Right lobe of liver (tissue), 6 donors: ENCODE measurements around the gene MAP7D2. TPM values are rescaled to one million over a fixed set of nuclear protein-coding genes. Genes with fewer than 3 reads are reported as not detected.

Source experiments
- ATAC-seq, 4 donors: fragments of 200-7000 bp; cut with Tn5 transposase; one replicate each; pipeline ENCODE4 v1.9.1; 2020; ENCODE audit warnings: mild to moderate bottlenecking in 4 of 4, moderate library complexity in 4 of 4
- DNase-seq, 3 donors: peaks; one replicate each; pipeline ENCODE4 v3.0.0-alpha.2; 2020
- H3K27ac ChIP-seq, 3 donors: fragments of 200-600 bp; one replicate each; pipeline ENCODE4 v1.8.0; 2022
- H3K27me3 ChIP-seq, 2 donors: fragments of 200-600 bp; one replicate each; pipeline ENCODE4 v1.8.0; 2022
- H3K36me3 ChIP-seq, 4 donors: fragments of 200-600 bp; sonication (generic) in 1 of 4; one replicate each; pipeline versions ENCODE4 v1.5.1 to v1.8.0; 2017 to 2022; ENCODE audit warnings: control low read depth in 1 of 4
- H3K4me1 ChIP-seq, 4 donors: fragments of 200-600 bp; sonication (generic) in 1 of 4; one replicate each; pipeline versions ENCODE4 v1.5.1 to v1.8.0; 2017 to 2022; ENCODE audit warnings: control low read depth in 1 of 4
- H3K4me3 ChIP-seq, 3 donors: fragments of 200-600 bp; one replicate each; pipeline ENCODE4 v1.8.0; 2022
- H3K9me3 ChIP-seq, 4 donors: fragments of 200-600 bp; sonication (generic) in 1 of 4; one replicate each; pipeline versions ENCODE4 v1.5.1 to v1.8.0; 2017 to 2022; ENCODE audit warnings: control low read depth in 1 of 4
- POLR2A ChIP-seq: fragments of 450-650 bp; IDR thresholded peaks from one replicate; pipeline ENCODE4 v1.6.1; 2017; ENCODE audit warnings: antibody characterized with exemption, mild to moderate bottlenecking
- WGBS: methylation state at CpG from one replicate; pipeline ENCODE4 v1.1.6; 2018; ENCODE audit warnings: low coverage, low lambda C conversion rate; ENCODE audit not compliant: insufficient coverage; ENCODE audit errors: missing lambda C conversion rate; 5-methylcytosine and 5-hydroxymethylcytosine counted together
- intact Hi-C, 2 donors: fragments of 100-400 bp; cut with DNase I; formaldehyde crosslinking; loops; one replicate each; pipeline versions ENCODE4 v1.11.2 to v1.14.1; 2022
- total RNA-seq, 6 experiments: library from RNA; depleted of rRNA in 2 of 6; stranded (reverse); fragments of >200 nt in 2 of 6; fragmentation: NEBNext Ultra II Directional in 3 of 6; extraction: Animal tissue kit (Norgen Biotek cat#: 25700) in 3 of 6; gene quantifications; one replicate each; pipeline versions ENCODE4 v1.1.0 to v1.2.4, GENCODE V29; 2016 to 2023
- TF ChIP-seq, protein P1 (sequence below), 4 donors: fragments of 200-600 bp in 3 of 4; fragments of 450-650 bp in 1 of 4; IDR thresholded peaks; one replicate each; pipeline versions ENCODE4 v1.5.1 to v1.8.0; 2016 to 2022; ENCODE audit warnings: antibody characterized with exemption in 4 of 4, mild to moderate bottlenecking in 2 of 4
- donor health status: DM: no; HTN: yes; CAD: no.
- donor health status: DM: no; HTN: no; CAD: no.
- donor health status: DM: no; HTN: no; CAD: no.
- donor health status: DM: no; HTN: yes; CAD: no.
- donor health status: DM: no; HTN: yes; CAD: no.

The MAP7D2 gene
- total RNA-seq, 6 experiments from 2014 or later: 0.11 to 0.49 (median 0.30) TPM; not detected in 2

DNA sequence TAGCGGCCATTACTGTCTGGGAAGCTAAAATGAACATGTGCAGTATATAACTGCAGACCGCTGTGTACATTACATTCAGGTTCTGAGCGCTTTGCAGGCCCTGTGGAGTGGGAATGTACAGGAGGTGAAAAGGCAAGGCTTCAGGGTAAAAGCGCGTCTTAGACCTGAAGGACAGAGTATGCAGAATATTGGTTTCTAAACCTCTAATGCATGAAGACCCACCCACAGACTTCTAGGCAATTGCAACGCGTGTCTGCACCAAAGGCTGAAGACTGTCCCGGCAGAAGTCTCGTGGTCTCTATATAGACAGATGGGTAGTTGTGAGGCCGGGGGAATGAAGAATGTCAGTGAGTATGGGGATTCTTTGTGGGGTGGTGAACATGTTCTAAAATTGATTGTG is 5.4 kb downstream of the MAP7D2 start:
- DNase-seq (no peak), ATAC-seq (no peak)
- WGBS: 82% methylated on average over 10 of the region's 10 CpGs
- Histone ChIP-seq H3K4me3 (no peak overlapping the region), H3K27ac (no peak overlapping the region), H3K4me1 (no peaks in the 10 kb centered on the region), H3K36me3 (no peaks in the 10 kb centered on the region), H3K27me3 (peaks cover 0 to 9% of the 10 kb centered on the region in 2 donors), H3K9me3 (no peaks in the 10 kb centered on the region)
- no peak for TF ChIP-seq POLR2A
- TF ChIP-seq, protein P1, sequence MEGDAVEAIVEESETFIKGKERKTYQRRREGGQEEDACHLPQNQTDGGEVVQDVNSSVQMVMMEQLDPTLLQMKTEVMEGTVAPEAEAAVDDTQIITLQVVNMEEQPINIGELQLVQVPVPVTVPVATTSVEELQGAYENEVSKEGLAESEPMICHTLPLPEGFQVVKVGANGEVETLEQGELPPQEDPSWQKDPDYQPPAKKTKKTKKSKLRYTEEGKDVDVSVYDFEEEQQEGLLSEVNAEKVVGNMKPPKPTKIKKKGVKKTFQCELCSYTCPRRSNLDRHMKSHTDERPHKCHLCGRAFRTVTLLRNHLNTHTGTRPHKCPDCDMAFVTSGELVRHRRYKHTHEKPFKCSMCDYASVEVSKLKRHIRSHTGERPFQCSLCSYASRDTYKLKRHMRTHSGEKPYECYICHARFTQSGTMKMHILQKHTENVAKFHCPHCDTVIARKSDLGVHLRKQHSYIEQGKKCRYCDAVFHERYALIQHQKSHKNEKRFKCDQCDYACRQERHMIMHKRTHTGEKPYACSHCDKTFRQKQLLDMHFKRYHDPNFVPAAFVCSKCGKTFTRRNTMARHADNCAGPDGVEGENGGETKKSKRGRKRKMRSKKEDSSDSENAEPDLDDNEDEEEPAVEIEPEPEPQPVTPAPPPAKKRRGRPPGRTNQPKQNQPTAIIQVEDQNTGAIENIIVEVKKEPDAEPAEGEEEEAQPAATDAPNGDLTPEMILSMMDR (IDR thresholded peaks at IDR 0.05): no peak
- intact Hi-C loops: no loop called here

DNA sequence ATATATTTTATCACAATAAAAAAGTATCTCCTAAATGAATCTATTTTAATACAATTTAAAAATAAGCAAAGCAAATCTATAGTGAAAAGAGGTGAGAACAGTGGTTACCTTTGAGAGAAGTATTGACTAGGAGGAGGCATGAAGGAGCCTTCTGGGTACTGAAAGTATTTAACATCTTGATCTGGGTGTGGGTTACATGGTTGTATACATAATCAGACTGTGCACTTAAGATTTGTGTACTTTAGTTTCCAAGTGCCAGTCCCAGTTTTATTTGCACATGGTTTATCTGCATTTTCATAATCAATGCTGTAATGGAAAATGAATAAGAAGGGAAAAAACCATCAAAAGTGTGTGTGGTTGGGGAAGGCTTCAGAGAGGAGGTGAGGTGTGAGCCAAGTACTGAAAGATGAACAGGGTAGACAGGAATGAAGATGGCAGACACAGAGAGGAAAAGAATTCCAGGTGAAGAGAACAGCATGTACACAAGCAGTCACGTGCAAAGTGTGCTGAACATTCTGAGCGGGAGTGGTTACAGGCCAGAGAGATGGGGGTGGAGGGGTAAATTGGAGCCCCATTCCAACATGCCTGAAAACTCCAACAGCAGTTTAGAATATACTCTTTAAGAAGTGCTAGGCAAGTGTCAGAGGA is 14.6 kb downstream of the MAP7D2 start:
- Histone ChIP-seq H3K9me3 (no peaks in the 10 kb centered on the region), H3K27me3 (no peaks in the 10 kb centered on the region), H3K27ac (no peak overlapping the region), H3K4me1 (no peaks in the 10 kb centered on the region), H3K36me3 (no peaks in the 10 kb centered on the region), H3K4me3 (no peak overlapping the region)
- intact Hi-C loops: no loop called here
- WGBS: 83% methylated on average over 2 of the region's 2 CpGs
- DNase-seq: no peak
- TF ChIP-seq, protein P1 (IDR thresholded peaks at IDR 0.05): no peak
- no peak for TF ChIP-seq POLR2A
- ATAC-seq: no peak

DNA sequence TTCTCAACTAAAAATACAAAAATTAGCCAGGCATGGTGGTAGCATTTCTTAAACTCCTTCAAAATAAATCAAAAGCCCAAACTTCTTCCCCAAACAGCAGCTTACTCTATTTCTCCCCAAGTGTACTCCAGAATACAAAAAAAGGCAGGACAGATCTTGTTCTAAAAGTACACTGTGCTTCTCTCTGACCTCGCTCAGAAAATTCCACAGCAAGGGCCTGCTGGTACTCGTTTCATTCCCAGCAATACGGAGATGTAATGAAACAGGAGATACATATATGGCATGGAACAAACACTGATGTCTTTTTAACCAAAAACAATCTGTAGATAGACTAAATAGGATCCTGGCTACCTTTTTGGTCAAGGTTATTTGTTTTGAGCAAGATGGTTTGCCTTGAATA is 25.2 kb downstream of the MAP7D2 start:
- no peak overlapping the region for H3K4me3 ChIP-seq
- intact Hi-C loops: no loop called here
- ATAC-seq (no peak), DNase-seq (no peak)
- WGBS: 74% methylated on average over 3 of the region's 3 CpGs
- no peaks in the 10 kb centered on the region for H3K4me1 ChIP-seq
- no peaks in the 10 kb centered on the region for H3K9me3 ChIP-seq
- no peaks in the 10 kb centered on the region for H3K27me3 ChIP-seq
- no peak overlapping the region for H3K27ac ChIP-seq
- TF ChIP-seq, protein P1 (IDR thresholded peaks at IDR 0.05): no peak
- TF ChIP-seq POLR2A: no peak
- no peaks in the 10 kb centered on the region for H3K36me3 ChIP-seq

DNA sequence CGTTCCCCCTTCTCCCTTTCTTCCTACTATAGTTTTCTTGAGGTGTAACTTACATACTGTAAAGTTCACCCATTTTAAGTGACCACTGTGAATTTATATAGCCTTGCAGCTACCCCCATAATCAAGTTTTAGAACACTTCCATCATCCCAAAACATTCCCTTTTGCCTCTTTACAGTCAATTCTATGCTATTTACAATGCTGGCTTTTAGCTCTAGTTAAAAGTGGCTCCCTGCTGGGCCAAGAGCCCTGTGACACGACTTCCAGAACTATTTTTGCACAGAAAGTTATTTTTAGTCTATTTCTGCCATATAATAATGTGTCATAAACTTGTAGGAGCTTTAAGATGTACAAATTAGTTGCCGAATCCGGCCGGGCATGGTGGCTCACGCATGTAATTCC is 26.9 kb downstream of the MAP7D2 start:
- WGBS: 56% methylated on average over 6 of the region's 6 CpGs
- no peaks in the 10 kb centered on the region for H3K27me3 ChIP-seq
- no peaks in the 10 kb centered on the region for H3K9me3 ChIP-seq
- H3K36me3 ChIP-seq: no peaks in the 10 kb centered on the region
- H3K4me1 ChIP-seq: no peaks in the 10 kb centered on the region
- no peak overlapping the region for H3K4me3 ChIP-seq
- no peak overlapping the region for H3K27ac ChIP-seq
- TF ChIP-seq, protein P1 (IDR thresholded peaks at IDR 0.05): no peak
- no peak for TF ChIP-seq POLR2A
- intact Hi-C loops: no loop called here
- no peak for ATAC-seq
- no peak for DNase-seq

DNA sequence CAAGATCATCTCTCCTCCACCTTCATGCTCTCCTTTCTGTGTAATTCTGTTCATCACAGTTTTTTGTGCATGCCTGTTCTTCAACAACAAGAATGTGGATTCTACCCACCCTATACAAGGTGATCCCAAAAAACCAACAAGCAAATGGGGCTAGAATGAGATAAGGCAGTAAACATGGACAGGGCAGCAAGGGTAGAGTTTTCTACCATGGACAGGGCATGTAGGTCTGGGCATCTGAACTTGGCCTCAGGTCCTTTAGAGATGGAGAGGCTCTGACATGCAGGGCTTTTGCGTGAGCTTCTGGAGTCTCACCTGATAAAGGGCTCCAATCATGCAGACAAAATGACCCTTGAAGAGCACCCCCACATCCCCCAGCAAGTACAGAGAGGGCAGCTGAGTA is 36.4 kb downstream of the MAP7D2 start:
- DNase-seq (no peak), ATAC-seq (no peak)
- TF ChIP-seq, protein P1 (IDR thresholded peaks at IDR 0.05): no peak
- no peak for TF ChIP-seq POLR2A
- H3K4me1 ChIP-seq: no peaks in the 10 kb centered on the region
- H3K27me3 ChIP-seq: no peaks in the 10 kb centered on the region
- H3K9me3 ChIP-seq: no peaks in the 10 kb centered on the region
- H3K27ac ChIP-seq: no peak overlapping the region
- intact Hi-C loops: no loop called here
- H3K4me3 ChIP-seq: no peak overlapping the region
- WGBS: 83% methylated on average over 1 of the region's 1 CpG
- H3K36me3 ChIP-seq: no peaks in the 10 kb centered on the region
